ENCODE results near the gene CHAC1.
"Not testable (repeated sequence)": the region's sequence is repeated elsewhere in the genome, so short reads cannot be mapped to it uniquely, and the experiment has no call there.

Gene CHAC1

DNA sequence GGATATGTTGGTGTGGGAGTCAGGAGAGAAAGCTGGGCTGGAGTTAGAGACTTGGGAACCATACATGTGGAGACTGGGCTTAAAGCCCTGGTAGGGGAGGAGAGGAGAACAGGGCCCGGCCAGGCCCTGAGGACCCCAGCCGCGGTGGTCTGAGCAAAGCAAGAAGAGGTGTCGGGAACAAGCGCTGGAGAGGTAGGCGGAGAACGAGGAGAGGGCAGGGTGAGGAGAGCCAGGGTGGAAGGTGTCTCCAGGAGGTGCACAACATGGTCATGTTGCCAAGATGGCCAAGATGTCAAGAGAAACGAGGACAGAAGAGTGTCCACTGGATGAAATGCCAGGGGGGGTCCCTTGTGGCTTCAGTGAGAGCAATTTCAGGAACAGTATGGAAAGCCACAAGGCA is 5.5 kb downstream of the CHAC1 start:
- no peak for DNase-seq

DNA sequence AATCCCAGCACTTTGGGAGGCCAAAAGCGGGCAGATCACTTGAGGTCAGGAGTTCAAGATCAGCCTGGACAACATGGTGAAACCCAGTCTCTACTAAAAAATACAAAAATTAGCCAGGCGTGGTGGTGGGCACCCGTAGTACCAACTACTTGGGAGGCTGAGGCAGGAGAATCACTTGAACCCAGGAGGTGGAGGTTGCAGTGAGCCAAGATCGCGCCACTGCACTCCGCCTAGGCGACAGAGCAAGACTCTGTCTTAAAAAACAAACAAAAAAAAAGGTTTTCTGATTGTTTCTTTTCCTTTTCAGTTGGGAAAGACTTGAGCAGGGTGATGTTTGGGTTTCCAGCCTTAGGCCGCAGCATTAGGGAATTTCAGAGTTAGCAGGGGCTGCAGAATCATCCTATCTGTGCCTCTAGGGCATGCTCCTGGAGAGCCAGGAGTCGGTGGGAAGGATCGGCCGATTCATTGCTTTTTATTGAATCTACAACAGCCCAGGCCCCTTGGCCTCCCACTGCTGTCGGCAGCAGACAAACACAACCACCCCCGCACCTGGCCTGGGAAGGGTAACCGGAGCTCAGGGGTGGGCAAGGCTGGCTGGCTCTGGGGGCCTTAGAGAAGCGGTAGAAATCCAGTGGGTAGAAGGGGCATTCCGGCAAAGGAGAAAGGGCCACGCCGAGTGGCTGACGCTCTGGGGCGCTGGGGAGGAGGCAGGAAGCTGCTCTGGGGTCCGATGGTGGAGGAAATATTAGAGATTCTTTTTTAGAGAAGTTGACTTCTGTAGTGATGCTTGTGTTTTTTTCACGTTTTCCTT is 6.3 kb downstream of the CHAC1 start:
- no peak for DNase-seq

DNA sequence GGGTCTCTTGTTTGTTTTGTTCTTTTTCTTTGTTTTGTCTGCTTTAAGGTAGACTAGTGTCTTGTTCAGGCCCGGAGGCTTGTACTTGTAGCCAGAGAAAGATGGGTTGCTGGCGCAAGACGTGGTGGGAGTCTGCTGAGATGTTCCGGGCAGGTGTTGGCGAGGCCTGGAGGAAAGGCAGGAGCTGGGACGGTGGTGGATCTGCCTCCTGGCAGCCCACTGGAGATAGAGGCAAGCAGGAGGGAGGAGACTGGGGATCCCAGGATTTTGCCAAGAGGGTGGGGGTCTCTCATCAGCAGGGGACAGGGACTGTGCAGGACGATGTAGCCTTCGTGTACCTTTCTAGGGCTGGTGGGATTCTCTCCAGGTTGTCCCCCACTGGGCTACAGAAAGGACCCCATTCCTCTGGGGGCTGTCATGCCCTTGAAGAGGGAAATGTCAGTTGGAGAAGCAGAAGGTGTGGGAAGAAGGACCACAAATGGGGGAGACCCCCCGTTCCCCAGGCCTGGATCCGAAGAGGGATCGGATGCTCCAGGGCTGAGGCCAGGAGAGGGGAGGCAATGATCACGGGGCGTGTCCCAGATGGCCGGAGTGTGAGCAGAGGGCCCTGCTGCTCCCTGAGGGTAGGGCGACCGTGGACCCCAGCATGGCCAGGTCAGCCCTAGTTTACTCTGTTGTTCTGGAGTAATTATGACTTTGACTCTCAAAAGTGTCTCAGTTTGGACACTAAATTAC is 7.0 kb downstream of the CHAC1 start:
- DNase-seq = no peak

DNA sequence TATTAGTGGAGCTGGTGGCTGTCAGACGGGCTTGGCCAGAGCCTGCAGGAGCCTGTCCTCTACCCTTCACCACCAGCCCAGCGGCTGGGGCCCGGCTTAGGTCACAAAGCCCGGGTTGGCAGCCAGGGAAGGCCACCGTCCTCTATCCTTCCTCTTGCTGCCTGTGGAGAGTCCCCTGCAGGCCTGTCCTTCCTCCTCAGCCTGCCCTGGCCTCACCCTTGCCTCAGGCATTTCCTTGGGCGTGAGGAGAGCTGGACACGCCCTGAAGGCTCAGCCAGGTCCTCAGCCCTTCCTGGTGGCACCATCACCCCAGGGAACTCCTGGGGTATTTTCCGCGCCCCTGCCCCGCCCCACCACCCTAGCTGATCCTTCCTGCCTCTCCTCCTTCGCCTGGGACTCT is 7.7 kb downstream of the CHAC1 start:
- DNase-seq = no peak

DNA sequence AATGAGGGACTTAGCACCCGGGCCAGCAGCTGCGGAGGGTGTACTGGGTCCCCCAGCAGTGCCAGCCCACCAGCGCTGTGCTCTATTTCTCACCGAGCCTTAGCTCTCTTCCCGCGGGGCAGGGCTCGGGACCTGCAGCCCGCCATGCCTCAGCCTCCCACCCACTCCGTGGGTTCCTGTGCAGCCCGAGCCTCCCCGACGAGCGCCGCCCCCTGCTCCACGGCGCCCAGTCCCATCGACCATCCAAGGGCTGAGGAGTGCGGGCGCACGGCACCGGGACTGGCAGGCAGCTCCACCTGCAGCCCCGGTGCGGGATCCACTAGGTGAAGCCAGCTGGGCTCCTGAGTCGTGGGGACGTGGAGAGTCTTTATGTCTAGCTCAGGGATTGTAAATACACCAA is 8.5 kb downstream of the CHAC1 start:
- not testable (repeated sequence) for DNase-seq

DNA sequence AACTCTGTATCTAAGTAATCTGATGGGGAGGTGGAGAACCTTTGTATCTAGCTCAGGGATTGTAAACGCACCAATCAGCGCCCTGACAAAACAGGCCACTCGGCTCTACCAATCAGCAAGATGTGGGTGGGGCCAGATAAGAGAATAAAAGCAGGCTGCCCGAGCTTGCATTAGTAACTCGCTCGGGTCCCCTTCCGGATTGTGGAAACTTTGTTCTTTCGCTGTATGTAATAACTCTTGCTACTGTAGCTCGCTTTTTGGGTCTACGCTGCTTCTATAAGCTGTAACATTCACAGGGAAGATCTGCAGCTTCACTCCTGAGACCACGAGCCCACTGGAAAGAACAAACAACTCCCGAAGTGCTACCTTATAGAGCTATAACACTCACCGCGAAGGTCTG is 9.0 kb downstream of the CHAC1 start:
- DNase-seq = not testable (repeated sequence)

DNA sequence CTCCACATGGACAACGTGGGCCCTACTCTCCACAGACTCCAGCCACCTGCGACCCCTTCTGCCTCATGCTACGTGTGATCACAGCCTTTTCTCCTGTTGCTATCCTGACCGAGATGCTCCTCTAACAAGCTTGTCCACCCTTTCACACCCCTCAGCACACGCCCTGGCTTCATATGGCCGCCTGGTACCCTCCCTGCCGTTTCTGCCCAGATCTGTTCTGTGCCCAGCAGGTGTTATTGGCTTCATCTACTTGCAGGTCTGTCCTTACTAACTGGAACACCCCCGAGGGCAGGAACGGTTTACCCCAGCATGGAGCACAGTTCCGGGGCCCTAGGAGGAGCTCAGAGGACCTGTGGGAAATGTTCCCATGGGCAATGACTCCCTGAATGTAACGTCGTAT is 9.9 kb downstream of the CHAC1 start:
- DNase-seq = no peak

DNA sequence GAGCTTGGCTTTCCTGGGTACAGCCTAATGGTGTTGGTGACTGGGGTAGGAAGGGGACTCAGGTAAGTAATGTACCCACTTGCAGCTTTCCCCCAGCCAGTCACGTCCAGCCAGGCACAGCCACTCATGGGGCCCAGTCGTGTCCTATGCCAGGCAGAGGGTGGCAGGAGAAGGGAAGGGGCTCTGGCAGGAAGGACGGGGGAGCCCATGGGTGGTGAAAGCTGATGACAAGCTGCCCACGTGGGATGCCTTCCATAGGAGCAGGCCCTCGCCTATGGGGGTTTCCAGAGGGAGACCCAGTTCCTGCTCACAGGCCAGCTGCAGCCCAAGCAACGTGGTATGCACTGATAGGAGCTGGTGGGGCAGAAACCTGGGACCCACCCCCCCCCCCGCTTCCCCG is 10.7 kb downstream of the CHAC1 start:
- DNase-seq = no peak

DNA sequence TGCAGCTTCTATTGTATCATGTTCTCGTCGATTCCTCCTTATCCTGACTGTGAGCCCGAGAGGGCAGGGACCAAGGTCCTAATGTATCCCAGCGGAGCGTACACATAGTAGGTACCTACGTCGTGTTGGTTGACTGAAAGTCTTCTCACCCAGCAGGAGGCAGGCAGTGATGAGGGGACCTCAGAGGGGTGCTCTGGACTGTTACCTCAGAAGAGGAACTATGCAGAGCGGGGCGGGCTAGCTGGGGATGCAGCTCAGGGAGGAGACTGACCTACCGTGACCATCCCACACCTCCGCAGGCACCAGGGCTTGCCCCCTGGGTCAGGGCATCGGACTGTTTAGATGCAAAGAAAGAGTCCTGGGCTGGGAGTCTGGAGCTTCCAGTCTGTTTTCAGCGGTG is 11.4 kb downstream of the CHAC1 start:
- no peak for DNase-seq

DNA sequence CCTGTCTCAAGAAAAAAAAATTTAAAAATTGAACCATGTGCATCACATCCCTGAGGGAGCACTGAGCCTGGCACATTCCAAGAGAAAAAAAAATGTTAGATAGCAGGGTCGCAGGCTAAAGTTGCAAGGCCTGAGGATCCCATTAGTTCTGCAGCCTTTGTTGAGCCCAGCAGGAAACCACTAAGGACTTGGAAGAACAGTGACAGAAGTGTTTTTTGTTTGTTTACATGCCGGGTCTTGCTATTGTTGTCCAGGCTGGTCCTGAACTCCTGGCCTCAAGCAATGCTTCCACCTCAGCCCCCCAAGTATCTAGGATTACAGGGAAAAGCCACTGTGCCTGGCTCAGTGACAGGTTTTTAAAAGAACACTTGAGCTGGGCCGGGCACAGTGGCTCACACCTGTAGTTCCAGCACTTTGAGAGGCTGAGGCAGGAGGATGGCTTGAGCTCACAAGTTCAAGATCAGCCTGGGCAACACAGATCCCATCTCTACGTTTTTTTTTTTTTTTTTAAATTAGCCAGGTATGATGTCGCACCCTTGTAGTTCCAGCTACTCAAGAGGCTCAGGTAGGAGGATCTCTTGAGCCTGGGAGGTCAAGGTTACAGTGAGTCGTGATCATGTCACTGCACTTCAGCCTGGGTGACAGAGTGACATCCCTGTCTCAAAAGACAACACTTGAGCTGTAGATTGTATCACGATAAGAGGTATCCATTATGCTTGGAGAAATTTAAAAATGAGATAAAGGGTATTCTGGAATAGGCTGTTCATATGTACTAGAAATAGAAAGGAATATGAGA is 15.2 kb downstream of the CHAC1 start:
- DNase-seq = no peak

DNA sequence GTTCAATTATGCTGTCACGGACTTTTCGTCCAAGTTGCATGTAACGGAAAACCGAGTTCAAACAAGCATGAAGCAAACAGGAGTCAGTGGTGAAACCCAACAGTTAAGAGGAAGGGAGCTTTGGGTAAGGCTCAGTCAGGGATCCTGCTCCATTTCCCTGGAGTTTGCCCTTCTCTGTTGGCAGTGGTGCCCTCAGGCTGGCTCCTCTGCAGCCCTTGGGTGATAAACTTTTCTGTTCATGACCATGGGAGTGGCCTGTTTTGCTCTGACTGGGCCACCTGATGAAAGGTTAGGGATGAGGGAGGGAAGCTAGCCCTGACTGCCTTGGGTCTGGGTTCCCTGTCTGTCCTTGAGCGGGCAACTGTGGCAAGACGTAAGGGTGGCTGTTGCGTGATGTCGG is 16.1 kb downstream of the CHAC1 start:
- no peak for DNase-seq

DNA sequence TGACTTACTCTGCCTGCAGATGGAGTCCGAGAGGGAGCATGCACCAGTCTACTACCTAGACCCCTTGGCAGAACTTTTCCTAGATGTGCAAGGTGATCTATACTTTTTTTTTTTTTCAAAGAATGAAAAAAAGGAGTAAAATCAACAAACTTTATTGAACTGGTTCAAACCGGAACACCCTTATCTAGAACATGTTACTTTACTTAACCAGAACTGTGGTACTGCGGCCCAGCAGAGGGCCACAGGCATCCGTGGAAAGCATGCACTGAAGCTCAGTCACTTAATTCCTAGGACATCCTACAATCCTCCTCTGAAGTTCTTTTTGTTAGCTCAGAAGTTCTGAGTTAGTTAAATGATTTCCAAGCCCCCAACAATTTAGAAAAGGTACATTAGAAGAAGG is 21.6 kb downstream of the CHAC1 start:
- DNase-seq = no peak

DNA sequence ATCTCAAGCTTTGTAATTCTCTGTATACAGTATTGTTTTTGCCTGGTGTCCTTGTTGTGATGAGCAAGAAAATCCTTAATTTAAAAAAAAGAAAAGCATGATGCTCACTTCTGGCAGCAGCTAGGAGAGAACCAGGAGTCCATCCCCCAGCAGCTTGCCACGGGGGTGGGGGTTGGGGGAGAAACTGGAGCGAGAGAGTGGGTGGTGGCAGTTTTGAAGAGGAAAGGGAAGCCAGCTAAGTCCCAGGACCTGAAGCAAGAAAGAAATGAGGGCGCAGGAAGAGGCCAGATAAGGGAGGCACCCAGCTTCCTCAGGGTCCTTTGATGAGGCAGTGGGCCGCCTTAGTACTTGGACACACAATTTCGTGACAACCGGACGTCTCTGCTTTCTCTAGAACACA is 23.5 kb downstream of the CHAC1 start:
- DNase-seq = no peak

DNA sequence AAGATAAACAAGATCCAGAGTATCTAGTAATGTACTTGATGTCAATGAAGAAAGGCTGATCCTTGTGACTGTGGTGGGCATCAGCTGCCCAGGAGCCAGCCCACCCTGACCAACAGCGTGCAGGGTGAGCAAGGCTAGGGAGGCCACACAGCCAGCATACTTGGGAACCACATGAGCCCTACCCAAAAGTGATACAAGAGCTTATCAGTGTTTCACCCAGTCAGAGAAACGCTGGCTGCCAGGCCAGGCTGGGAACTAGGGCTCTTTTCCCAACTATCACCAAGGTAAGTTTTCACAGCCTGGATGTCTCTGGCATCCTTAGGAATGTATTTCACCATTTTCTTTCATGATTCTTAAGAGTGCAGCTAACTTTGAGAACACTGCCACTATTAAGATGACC is 24.9 kb downstream of the CHAC1 start:
- no peak for DNase-seq

DNA sequence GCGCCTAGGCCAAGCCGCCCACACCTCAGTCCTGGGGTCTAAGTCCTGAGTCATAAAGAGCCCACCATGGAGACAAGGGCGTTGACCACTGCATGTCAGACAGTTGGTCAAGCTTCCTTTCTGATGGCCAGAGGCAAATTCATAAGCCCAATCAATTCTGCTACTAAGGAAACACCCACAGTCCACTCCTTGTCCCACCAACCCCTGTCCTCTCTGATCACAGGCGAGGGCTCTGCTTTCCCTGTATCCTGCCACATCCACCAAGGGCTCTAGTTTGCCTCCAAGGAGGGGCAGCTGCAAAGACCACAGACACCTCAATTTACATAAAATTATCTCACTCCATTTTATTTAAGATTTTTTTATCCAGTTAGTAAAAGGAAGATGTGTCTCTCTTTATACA is 25.3 kb downstream of the CHAC1 start:
- DNase-seq = no peak

DNA sequence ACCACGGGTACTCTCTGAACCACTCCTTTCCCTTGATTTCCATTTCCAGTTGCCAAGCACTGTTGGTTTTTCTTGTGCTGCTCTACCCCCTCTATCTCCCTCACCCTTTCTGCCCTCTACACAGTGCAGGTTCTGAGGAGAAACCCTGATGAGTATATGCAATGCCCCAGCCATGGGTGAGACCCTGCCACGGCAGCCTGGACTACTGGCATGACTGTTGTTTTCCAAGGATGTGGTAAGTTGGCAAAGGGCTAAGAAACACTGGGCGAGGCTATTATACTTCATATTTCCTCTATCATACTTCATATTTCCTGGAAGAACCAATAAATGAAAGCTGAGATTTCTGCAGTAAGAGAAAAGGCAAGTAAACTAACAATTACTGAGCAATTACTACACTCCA is 27.9 kb downstream of the CHAC1 start:
- DNase-seq = no peak

DNA sequence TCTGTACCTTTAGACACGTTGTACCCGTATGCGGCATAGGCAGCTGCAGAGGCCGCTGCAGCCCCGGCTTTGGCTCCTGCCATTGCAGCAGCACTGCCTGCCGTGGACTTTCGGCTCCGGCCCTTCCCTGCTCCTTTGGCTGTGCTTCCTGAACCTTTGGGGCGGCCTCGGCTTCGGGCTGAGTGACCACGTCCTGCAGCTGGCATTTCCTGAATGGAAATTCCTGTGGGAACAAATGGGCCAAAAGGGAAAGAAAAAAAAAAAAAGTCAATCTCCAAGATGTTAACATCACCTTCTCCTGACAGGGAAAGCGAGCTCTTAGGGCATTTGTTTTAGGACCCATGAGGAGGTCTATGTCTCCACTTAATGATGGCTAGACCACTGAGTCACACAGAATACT is 29.6 kb downstream of the CHAC1 start:
- no peak for DNase-seq

DNA sequence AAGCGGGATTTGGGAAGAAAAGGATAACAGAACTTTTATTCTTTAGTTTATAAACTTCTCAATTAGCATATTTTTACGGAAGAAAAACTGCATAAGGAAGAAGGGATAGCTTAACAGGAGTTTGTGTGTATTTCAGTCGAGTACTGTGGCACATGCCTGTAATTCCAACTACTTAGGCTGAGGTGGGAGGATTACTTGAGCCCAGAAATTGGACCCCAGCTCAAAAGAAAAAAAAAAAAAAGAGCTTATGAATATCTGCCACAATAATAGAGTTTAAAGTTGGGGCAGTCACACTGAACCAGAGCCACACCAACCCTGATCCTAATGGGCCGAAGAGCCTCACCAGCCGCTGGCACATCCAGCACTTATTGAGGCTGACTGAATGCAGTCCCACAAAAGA is 31.1 kb downstream of the CHAC1 start:
- DNase-seq = no peak

DNA sequence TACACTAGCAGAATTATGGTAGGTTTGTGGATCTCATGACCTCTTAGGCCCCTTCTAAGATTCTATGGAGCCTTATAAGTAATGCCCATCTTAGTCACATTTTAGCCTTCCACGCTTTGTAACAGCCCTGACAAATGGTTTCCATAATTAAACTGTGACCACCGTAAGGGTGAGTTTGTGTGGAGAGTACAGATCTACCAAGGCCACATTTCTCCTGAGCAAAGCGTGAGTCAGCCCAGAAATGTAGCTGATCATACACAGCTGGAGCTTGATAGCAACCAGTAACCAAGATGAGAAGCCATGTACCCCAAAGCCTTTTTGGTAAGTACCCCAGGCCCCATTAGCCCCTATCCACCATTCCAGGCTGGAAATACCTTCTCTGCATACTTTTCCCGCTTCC is 31.7 kb downstream of the CHAC1 start:
- DNase-seq = no peak

DNA sequence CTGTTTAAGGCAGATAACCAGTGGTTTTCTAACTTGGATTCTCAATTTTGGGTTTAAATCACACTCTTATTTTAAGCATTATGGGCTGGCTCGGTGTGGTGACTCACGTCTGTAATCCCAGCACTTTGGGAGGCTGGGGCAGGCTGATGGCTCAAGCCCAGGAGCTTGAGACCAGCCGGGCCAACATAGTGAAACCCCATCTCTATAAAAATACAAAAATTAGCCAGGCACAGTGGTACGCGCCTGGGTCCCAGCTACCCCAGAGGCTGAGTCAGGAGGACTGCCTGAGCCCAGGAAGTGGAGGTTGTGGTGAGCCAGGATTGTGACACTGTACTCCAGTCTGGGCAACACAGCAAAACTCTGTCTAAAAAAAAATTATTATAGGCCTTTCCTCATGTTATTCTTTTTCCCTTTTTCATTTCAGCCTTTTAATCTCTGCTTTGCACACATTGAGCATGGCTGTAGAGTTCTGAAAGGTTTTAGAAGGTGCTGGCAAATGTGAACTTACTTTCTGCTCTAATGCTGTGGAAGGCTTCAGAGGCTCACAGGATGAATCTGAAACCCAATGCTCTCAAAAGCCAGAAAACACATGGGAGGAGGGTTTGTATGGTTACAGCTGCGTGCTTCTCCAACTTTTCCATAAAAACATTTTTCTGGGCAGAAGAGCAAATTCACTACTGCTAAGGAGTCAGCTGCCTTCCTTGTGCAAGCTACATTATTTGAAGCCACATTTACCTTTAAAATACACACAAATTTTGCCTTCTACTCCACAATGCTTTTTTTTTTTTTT is 32.5 kb downstream of the CHAC1 start:
- DNase-seq = no peak

DNA sequence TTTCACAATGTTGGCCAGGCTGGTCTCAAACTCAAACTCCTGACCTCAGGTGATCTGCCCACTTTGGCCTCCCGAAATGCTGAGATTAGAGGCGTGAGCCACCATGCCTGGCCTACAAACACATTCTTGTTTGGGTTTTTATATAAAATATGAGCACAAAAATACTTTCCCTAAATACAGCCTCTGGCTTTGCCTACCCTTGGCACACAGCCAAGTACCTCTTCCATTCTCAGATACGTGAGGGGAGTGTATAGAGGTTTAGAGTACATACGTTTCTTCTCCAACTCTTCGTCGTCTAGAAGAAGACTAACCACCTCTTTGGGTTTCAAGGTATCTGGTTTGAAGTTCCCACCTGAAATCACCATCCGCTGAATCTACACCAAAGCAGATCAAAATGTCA is 33.5 kb downstream of the CHAC1 start:
- DNase-seq = no peak

DNA sequence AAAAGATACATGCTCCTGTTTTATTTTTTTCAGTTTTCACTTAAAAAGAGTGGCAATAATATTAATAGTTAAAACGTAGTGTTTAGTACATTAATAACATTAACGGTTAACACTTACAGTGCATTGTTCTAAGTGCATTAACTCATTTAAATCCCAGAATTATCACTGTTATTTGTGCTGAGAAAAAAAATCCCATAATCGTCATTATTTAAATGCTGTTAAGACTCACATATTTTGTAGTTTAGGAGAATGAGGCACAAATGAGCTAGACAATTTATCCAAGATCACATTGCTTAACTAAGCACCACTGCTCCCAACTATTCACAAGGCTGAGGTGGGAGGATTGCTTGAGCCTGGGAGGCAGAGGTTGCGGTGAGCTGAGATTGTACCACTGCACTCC is 34.9 kb downstream of the CHAC1 start:
- DNase-seq = no peak

DNA sequence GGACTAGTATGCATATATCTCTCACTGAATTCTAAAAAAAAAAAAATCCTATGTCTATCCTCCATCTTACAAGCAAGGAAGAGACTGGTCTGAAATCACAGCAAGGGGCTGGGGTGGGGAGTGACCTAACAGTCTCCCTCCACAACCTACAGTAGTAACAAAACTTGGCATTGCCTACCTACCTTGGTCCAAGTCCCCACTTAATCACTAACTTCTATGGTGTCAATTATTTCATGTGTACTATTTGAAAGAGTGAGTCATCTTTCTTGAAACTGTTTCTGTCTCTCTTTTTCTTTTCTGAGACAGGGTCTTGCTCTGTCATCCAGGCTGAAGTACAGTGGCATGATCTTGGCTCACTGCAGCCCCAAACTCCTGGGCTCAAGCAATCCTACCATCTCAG is 36.8 kb downstream of the CHAC1 start:
- DNase-seq = no peak

All from effector CD4-positive, alpha-beta T cell (primary cell).